SK-N-SH (cell line): ENCODE results near the gene AKT1S1. TPM values are rescaled to one million over a fixed set of nuclear protein-coding genes. Genes with fewer than 3 reads are reported as not detected.

ENCODE experiments used
- CTCF ChIA-PET: fragments of 300-600, 350-600 bp; formaldehyde crosslinking; extraction: SDS; loops from one replicate; lab custom pipeline; 2021; lab: Yijun Ruan, JAX
- POLR2A ChIA-PET: fragments of 350-600 bp; sonication (Branson Sonifier 250); formaldehyde crosslinking; extraction: SDS; loops from one replicate; lab custom pipeline; 2020; ENCODE audit warnings: antibody characterized with exemption, inconsistent platforms; lab: Yijun Ruan, JAX
- DNase-seq: peaks from one replicate; pipeline ENCODE4 v3.0.0; 2012
- H2AFZ ChIP-seq: fragments of 200-600 bp; sonication (generic); 2 replicates; pipeline ENCODE4 v1.8.1; 2016; ENCODE audit warnings: antibody characterized with exemption, mild to moderate bottlenecking, low read depth
- H3F3A ChIP-seq: fragments of 200-600 bp; sonication (generic); replicated peaks from 2 replicates; pipeline ENCODE3; 2016; ENCODE audit warnings: antibody characterized with exemption, mild to moderate bottlenecking; ENCODE audit not compliant: insufficient read depth
- H3K27ac ChIP-seq, 2 experiments: fragments of 200-500 bp in 1 of 2; fragments of 200-600 bp in 1 of 2; sonication (Bioruptor generic) in 1 of 2; sonication (generic), shearing (Covaris generic) in 1 of 2; 2 replicates each; pipeline versions ENCODE4 v1.5.1 to v1.6.1; 2014 to 2016; ENCODE audit warnings: low read depth in 2 of 2, inconsistent platforms in 1 of 2, low read length in 1 of 2, mild to moderate bottlenecking in 1 of 2, mixed read lengths in 1 of 2
- H3K27me3 ChIP-seq: fragments of 200-600 bp; sonication (generic), shearing (Covaris generic); 2 replicates; pipeline ENCODE4 v1.6.1; 2016; ENCODE audit warnings: mixed run types; ENCODE audit not compliant: insufficient read depth
- H3K36me3 ChIP-seq, 2 experiments: fragments of 200-500 bp in 1 of 2; fragments of 200-600 bp in 1 of 2; sonication (Bioruptor generic) in 1 of 2; sonication (generic) in 1 of 2; replicated peaks in 1 of 2; 2 replicates each; pipeline versions ENCODE3 to v1.5.1; 2014 to 2016; ENCODE audit warnings: low read length in 1 of 2, mild to moderate bottlenecking in 1 of 2; ENCODE audit not compliant: insufficient read depth in 2 of 2, control insufficient read depth in 1 of 2
- H3K4me1 ChIP-seq, 2 experiments: fragments of 200-500 bp in 1 of 2; fragments of 200-600 bp in 1 of 2; sonication (Bioruptor generic) in 1 of 2; sonication (generic), shearing (Covaris generic) in 1 of 2; 2 replicates each; pipeline versions ENCODE4 v1.5.1 to v1.6.1; 2014 to 2016; ENCODE audit warnings: low read depth in 1 of 2, low read length in 1 of 2, mixed run types in 1 of 2; ENCODE audit not compliant: insufficient read depth in 2 of 2, control insufficient read depth in 1 of 2
- H3K4me2 ChIP-seq: fragments of 200-600 bp; sonication (generic), shearing (Covaris generic); 2 replicates; pipeline ENCODE4 v1.6.1; 2017; ENCODE audit warnings: mixed run types
- H3K4me3 ChIP-seq, 2 experiments: fragments of 200-500 bp in 1 of 2; fragments of 200-600 bp in 1 of 2; sonication (Bioruptor generic) in 1 of 2; sonication (generic), shearing (Covaris generic) in 1 of 2; 2 replicates each; pipeline versions ENCODE4 v1.5.1 to v1.8.1; 2014 to 2016; ENCODE audit warnings: low read depth in 2 of 2, inconsistent platforms in 1 of 2, low read length in 1 of 2, mild to moderate bottlenecking in 1 of 2, mixed read lengths in 1 of 2, moderate library complexity in 1 of 2
- H3K79me2 ChIP-seq: fragments of 200-600 bp; sonication (generic); 2 replicates; pipeline ENCODE4 v1.8.1; 2017; ENCODE audit warnings: mild to moderate bottlenecking; ENCODE audit not compliant: insufficient read depth
- H3K9ac ChIP-seq: fragments of 200-600 bp; sonication (generic); 2 replicates; pipeline ENCODE4 v1.6.1; 2017; ENCODE audit warnings: mixed run types
- H3K9me2 ChIP-seq: fragments of 200-600 bp; sonication (generic); 2 replicates; pipeline ENCODE4 v1.6.1; 2017; ENCODE audit warnings: mixed run types
- H3K9me3 ChIP-seq: fragments of 200-600 bp; sonication (generic); 2 replicates; pipeline ENCODE4 v1.6.1; 2017; ENCODE audit warnings: mixed run types, mild to moderate bottlenecking, moderate library complexity
- H4K20me1 ChIP-seq: fragments of 200-600 bp; sonication (generic); 2 replicates; pipeline ENCODE4 v1.6.1; 2017; ENCODE audit warnings: mild to moderate bottlenecking, mixed run types; ENCODE audit not compliant: insufficient read depth
- ELF1 ChIP-seq: IDR thresholded peaks from 2 replicates; pipeline ENCODE4 v1.4.0; 2012
- EZH2phosphoT487 ChIP-seq: fragments of 200-600 bp; sonication (generic); IDR thresholded peaks from 2 replicates; pipeline ENCODE4 v1.6.1; 2017; ENCODE audit warnings: low read depth, mixed run types, mild to moderate bottlenecking, antibody characterized with exemption, moderate library complexity, borderline replicate concordance
- FOSL2 ChIP-seq: IDR thresholded peaks from 2 replicates; pipeline ENCODE4 v1.4.0; 2012; ENCODE audit warnings: low read depth, mild to moderate bottlenecking, moderate library complexity, borderline replicate concordance
- FOXJ3 ChIP-seq: sonication (generic); formaldehyde crosslinking; IDR thresholded peaks from 2 replicates; pipeline ENCODE4 v1.5.1; 2020; ENCODE audit warnings: mild to moderate bottlenecking, missing genetic modification reagents
- IRF3 ChIP-seq: fragments of 150-350 bp; IDR thresholded peaks from 2 replicates; pipeline ENCODE4 v1.6.1; 2016; ENCODE audit warnings: mild to moderate bottlenecking, low read depth, low read length
- MEF2A ChIP-seq: IDR thresholded peaks from 2 replicates; pipeline ENCODE4 v1.4.0; 2012; ENCODE audit warnings: low read depth, borderline replicate concordance
- MXI1 ChIP-seq: IDR thresholded peaks from 2 replicates; pipeline ENCODE4 v1.6.1; 2012; ENCODE audit warnings: mild to moderate bottlenecking, low read depth, low read length, improper control_type of control experiment
- RCOR1 ChIP-seq: fragments of 150-350 bp; IDR thresholded peaks from 2 replicates; pipeline ENCODE4 v1.6.1; 2017; ENCODE audit warnings: antibody characterized with exemption, low read length
- RFX5 ChIP-seq: IDR thresholded peaks from 2 replicates; pipeline ENCODE4 v1.6.1; 2012; ENCODE audit warnings: mild to moderate bottlenecking, improper control_type of control experiment, low read length
- SMC3 ChIP-seq: IDR thresholded peaks from 2 replicates; pipeline ENCODE4 v1.6.1; 2012; ENCODE audit warnings: low read depth, low read length, improper control_type of control experiment
- TAF1 ChIP-seq: IDR thresholded peaks from 2 replicates; pipeline ENCODE4 v1.6.1; 2012; ENCODE audit warnings: low read depth, mild to moderate bottlenecking, low read length, moderate library complexity, borderline replicate concordance
- TEAD4 ChIP-seq: IDR thresholded peaks from 2 replicates; pipeline ENCODE4 v1.4.0; 2012; ENCODE audit warnings: mild to moderate bottlenecking, borderline replicate concordance; ENCODE audit not compliant: insufficient read depth
- YY1 ChIP-seq: IDR thresholded peaks from 2 replicates; pipeline ENCODE4 v1.4.0; 2012; ENCODE audit warnings: low read depth, mild to moderate bottlenecking
- ZBTB33 ChIP-seq: IDR thresholded peaks from 2 replicates; pipeline ENCODE4 v1.4.0; 2012; ENCODE audit warnings: low read depth, borderline replicate concordance
- WGBS: methylation state at CpG from one replicate; pipeline ENCODE4 v1.1.6; 2017; ENCODE audit warnings: low lambda C conversion rate; 5-methylcytosine and 5-hydroxymethylcytosine counted together
- polyA plus RNA-seq, 3 experiments: library from polyadenylated mRNA; depleted of rRNA; stranded (reverse); fragments of >200 nt; gene quantifications; 2 replicates each; pipeline ENCODE4 v1.2.3, GENCODE V29; 2012
- TF ChIP-seq, protein P1 (sequence below): fragments of 150-350 bp; IDR thresholded peaks from 2 replicates; pipeline ENCODE4 v1.6.1; 2017; ENCODE audit warnings: antibody characterized with exemption, low read length, low read depth, borderline replicate concordance
- TF ChIP-seq, protein P2 (sequence below): IDR thresholded peaks from 2 replicates; pipeline ENCODE4; 2012
- TF ChIP-seq, protein P3 (sequence below): IDR thresholded peaks from 2 replicates; pipeline ENCODE4 v1.4.0; 2012; ENCODE audit warnings: low read depth, borderline replicate concordance
- TF ChIP-seq, protein P4 (sequence below): IDR thresholded peaks from 2 replicates; pipeline ENCODE4 v1.6.1; 2012; ENCODE audit warnings: mild to moderate bottlenecking, low read depth, low read length, moderate library complexity
- TF ChIP-seq, protein P5 (sequence below): IDR thresholded peaks from 2 replicates; pipeline ENCODE4 v1.4.0; 2012; ENCODE audit warnings: low read depth

AKT1S1 gene
- polyA plus RNA-seq, 1 of the 3 experiments (the other 2 are of a cell fraction) = 63.7 TPM

- 8% methylated on average over 51 of the region's 98 CpGs for WGBS
- peaks cover 53% of the 10 kb centered on the region for H3K79me2 ChIP-seq
- H3K27ac ChIP-seq = peak within 1 kb of the TSS; percentile 97 to 99
- peaks cover 47% of the 10 kb centered on the region for H3F3A ChIP-seq
- H3K4me1 ChIP-seq = peaks cover 15 to 32% of the 10 kb centered on the region in 2 experiments; a peak in 3 of 4 replicates
- DNase-seq = peak; percentile 98
- peak within 1 kb of the TSS; percentile 77 to 89 for H3K4me3 ChIP-seq
- H3K9ac ChIP-seq = peak within 1 kb of the TSS; percentile 99
- ChIA-PET POLR2A (interaction anchor here (0.6 to 3.2 kb wide), 15 partner anchors 8 to 211 kb away, joined by 3 to 25 read pairs (median 5); partner anchors contain the start of genes AKT1S1, FUZ, RRAS and TBC1D17), CTCF (interaction anchor here (0.7 to 2.3 kb wide), 10 partner anchors 11 to 100 kb away, joined by 3 to 8 read pairs (median 4); partner anchors contain the start of genes FUZ and MED25)
- 0 out of 2 replicates have a peak within 1 kb of the TSS, but pooled peaks have one; percentile 67 for H2AFZ ChIP-seq
- peaks cover 9 to 12% of the 10 kb centered on the region in 2 experiments for H3K36me3 ChIP-seq
- H3K4me2 ChIP-seq = peak within 1 kb of the TSS; percentile 90
- no peaks in the 10 kb centered on the region for H3K9me3 ChIP-seq
- H4K20me1 ChIP-seq = peaks cover 39% of the 10 kb centered on the region
- no peaks in the 10 kb centered on the region for H3K27me3 ChIP-seq
- H3K9me2 ChIP-seq = no peaks in the 10 kb centered on the region
- TF ChIP-seq, protein P1, sequence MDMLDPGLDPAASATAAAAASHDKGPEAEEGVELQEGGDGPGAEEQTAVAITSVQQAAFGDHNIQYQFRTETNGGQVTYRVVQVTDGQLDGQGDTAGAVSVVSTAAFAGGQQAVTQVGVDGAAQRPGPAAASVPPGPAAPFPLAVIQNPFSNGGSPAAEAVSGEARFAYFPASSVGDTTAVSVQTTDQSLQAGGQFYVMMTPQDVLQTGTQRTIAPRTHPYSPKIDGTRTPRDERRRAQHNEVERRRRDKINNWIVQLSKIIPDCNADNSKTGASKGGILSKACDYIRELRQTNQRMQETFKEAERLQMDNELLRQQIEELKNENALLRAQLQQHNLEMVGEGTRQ = no peak
- TF ChIP-seq MXI1 = no peak; the same call in 1 of the 2 replicates
- no peak for TF ChIP-seq MEF2A
- TF ChIP-seq EZH2phosphoT487 = no peak
- no peak for TF ChIP-seq SMC3
- TF ChIP-seq ELF1 = no peak
- no peak for TF ChIP-seq FOXJ3
- TF ChIP-seq YY1 = no peak
- TF ChIP-seq, protein P2, sequence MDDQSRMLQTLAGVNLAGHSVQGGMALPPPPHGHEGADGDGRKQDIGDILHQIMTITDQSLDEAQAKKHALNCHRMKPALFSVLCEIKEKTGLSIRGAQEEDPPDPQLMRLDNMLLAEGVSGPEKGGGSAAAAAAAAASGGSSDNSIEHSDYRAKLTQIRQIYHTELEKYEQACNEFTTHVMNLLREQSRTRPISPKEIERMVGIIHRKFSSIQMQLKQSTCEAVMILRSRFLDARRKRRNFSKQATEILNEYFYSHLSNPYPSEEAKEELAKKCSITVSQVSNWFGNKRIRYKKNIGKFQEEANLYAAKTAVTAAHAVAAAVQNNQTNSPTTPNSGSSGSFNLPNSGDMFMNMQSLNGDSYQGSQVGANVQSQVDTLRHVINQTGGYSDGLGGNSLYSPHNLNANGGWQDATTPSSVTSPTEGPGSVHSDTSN = 0 out of 2 replicates have a peak, but pooled peaks have one; percentile 11
- peak; percentile 83 for TF ChIP-seq TAF1
- TF ChIP-seq RCOR1 = no peak
- no peak for TF ChIP-seq IRF3
- TF ChIP-seq, protein P3, sequence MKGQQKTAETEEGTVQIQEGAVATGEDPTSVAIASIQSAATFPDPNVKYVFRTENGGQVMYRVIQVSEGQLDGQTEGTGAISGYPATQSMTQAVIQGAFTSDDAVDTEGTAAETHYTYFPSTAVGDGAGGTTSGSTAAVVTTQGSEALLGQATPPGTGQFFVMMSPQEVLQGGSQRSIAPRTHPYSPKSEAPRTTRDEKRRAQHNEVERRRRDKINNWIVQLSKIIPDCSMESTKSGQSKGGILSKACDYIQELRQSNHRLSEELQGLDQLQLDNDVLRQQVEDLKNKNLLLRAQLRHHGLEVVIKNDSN = no peak
- TF ChIP-seq, protein P4, sequence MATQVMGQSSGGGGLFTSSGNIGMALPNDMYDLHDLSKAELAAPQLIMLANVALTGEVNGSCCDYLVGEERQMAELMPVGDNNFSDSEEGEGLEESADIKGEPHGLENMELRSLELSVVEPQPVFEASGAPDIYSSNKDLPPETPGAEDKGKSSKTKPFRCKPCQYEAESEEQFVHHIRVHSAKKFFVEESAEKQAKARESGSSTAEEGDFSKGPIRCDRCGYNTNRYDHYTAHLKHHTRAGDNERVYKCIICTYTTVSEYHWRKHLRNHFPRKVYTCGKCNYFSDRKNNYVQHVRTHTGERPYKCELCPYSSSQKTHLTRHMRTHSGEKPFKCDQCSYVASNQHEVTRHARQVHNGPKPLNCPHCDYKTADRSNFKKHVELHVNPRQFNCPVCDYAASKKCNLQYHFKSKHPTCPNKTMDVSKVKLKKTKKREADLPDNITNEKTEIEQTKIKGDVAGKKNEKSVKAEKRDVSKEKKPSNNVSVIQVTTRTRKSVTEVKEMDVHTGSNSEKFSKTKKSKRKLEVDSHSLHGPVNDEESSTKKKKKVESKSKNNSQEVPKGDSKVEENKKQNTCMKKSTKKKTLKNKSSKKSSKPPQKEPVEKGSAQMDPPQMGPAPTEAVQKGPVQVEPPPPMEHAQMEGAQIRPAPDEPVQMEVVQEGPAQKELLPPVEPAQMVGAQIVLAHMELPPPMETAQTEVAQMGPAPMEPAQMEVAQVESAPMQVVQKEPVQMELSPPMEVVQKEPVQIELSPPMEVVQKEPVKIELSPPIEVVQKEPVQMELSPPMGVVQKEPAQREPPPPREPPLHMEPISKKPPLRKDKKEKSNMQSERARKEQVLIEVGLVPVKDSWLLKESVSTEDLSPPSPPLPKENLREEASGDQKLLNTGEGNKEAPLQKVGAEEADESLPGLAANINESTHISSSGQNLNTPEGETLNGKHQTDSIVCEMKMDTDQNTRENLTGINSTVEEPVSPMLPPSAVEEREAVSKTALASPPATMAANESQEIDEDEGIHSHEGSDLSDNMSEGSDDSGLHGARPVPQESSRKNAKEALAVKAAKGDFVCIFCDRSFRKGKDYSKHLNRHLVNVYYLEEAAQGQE = no peak
- TF ChIP-seq FOSL2 = no peak
- TF ChIP-seq RFX5 = no peak
- TF ChIP-seq, protein P5, sequence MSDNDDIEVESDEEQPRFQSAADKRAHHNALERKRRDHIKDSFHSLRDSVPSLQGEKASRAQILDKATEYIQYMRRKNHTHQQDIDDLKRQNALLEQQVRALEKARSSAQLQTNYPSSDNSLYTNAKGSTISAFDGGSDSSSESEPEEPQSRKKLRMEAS = peak; percentile 33; the same call in 1 of the 2 replicates
- no peak for TF ChIP-seq ZBTB33
- no peak for TF ChIP-seq TEAD4
Measured at GRCh38 chr19:49850487-49851342, 26.4 kb downstream of the AKT1S1 start, which contains the start of gene PTOV1. Gene PTOV1 (plus strand): TSS chr19:49851159.
